AG10803 (cell line): Measurements from ENCODE around the gene YWHAQ.
"Not testable (repeated sequence)": the region's sequence is repeated elsewhere in the genome, so short reads cannot be mapped to it uniquely, and the experiment has no call there.

ENCODE experiments used
- DNase-seq: peaks from one replicate; pipeline ENCODE4 v3.0.0; 2010; ENCODE audit warnings: low read depth
- H3K4me3 ChIP-seq: 2 replicates; pipeline ENCODE4 v1.5.1; 2011; ENCODE audit warnings: mild to moderate bottlenecking, low read length, control low read depth
- TF ChIP-seq, protein P1 (sequence below): conservative IDR thresholded peaks from 2 replicates; pipeline ENCODE4 v1.5.1; 2011; ENCODE audit warnings: mild to moderate bottlenecking, low read length, control low read depth, inconsistent platforms

YWHAQ gene

DNA sequence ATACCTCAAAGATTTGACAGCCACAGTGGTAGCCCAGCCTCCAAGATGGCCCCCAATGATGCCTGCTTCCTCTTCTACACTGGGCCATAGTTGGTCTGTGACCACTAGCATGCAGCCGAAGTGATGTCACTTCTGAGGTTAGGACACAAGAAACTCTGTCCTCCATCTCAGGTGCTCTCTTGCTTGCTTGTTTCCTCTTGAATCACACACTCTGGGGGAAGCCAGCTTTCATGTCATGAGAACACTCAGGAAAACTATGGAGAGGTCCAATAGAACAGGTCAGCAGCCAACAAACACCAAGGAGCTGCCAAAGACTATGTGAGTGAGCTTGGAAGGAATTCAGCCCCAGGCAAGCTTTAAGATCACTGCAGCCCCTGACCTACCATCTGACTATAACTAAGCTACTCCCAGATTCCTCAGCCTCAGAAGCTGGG, 71.8 kb downstream of the YWHAQ start:
- DNase-seq: peak; percentile 90
- TF ChIP-seq, protein P1, sequence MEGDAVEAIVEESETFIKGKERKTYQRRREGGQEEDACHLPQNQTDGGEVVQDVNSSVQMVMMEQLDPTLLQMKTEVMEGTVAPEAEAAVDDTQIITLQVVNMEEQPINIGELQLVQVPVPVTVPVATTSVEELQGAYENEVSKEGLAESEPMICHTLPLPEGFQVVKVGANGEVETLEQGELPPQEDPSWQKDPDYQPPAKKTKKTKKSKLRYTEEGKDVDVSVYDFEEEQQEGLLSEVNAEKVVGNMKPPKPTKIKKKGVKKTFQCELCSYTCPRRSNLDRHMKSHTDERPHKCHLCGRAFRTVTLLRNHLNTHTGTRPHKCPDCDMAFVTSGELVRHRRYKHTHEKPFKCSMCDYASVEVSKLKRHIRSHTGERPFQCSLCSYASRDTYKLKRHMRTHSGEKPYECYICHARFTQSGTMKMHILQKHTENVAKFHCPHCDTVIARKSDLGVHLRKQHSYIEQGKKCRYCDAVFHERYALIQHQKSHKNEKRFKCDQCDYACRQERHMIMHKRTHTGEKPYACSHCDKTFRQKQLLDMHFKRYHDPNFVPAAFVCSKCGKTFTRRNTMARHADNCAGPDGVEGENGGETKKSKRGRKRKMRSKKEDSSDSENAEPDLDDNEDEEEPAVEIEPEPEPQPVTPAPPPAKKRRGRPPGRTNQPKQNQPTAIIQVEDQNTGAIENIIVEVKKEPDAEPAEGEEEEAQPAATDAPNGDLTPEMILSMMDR: no peak
- no peak overlapping the region for H3K4me3 ChIP-seq

DNA sequence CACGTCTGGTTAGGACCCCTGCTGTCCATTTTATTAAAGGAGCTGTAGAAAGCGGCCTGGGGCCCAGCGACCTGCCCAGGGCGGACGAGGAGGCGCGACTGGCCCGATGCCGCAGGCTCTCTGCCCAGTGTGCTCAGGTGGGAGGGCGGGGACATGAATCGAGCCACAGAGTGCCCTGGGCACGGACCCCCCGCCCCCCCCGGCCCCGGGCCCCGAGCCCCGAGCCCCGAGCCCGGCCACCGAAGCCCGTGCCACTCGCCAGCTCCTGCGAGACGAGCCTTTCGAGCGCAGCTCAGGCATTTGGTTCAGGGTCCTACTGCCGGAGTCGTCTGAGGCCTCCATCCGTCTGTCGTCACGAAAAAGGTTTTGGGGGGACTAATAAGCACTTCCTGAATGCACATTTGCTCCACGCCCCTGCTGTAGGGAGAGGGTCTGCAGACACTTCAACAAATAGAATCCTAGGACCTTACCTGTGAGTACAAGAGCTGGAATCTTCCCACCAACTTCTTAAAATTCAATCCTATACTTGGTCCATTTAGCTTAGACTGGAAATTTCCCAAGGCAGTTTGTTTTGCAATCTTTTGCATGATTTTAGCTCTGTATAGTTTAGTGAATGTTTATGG, 74.6 kb downstream of the YWHAQ start:
- no peak for DNase-seq
- TF ChIP-seq, protein P1: no peak
- H3K4me3 ChIP-seq: peak overlapping the region; percentile 77

DNA sequence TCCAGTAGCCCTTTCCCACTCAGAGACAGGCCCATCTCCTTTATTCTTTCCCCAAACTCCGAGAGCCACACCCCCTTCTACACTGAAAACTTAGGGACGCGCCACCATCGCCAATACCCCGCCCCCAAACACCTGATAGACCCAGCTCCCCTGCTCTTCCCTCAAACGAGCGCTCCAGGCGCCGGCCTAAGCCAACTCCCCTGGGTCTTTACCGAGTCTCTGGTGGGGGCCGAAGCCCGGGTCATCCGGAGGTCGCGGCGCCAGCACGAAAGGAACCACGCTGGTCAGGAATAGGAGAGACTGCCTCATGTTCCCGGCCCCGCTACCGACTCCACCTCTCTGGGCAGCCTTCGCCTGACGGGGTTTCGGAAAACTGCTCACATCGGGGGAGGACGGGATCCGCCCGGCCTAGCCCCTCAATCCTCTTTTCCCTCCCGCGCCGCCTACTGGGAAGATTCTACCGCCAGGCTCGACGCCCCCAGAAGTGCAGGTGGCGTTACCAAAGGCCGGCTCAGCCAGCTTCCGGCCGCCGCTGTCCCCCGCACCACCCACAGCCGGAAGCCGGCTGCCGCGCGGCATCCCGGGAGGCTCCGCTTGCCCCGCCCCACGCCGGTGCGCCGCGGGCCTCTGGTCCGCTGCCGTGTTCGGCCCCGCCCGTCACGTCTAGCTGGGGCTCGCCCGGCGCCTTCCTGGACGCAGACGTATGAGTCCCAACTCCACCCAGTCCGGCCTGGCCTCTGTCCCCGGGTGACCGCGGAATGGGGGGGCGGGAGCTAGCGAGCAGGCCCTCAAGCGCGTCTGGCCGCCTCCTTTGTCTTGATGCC, 75.3 kb downstream of the YWHAQ start, which contains the start of gene ADAM17:
ADAM17 (minus strand) TSS at position 534 of the 824 bp plus-strand sequence; CDS start at position 309, 225 bp downstream.
- H3K4me3 ChIP-seq: peak within 1 kb of the TSS; percentile 93
- peak; percentile 97 for DNase-seq
- TF ChIP-seq, protein P1: peak; percentile 47

DNA sequence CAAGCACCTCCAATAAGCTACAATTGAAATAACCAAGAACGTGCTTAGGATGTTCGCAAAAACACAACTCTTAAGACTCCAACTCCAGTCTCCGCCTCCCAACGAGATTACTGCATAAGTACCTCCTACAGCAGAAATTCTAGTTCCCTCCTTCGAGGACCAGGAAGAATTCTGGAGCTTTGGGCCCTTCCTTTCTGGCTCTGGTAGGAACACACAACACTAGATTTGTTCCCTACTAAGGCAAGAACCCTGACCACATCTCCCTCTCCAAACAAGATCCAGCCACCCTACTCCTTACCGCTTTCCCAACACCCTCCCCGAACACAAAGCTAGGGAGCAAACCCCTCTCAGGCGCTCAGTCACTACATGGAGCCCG, 75.9 kb downstream of the YWHAQ start:
- DNase-seq: peak; percentile 86
- TF ChIP-seq, protein P1: no peak
- H3K4me3 ChIP-seq: peak overlapping the region; percentile 93

DNA sequence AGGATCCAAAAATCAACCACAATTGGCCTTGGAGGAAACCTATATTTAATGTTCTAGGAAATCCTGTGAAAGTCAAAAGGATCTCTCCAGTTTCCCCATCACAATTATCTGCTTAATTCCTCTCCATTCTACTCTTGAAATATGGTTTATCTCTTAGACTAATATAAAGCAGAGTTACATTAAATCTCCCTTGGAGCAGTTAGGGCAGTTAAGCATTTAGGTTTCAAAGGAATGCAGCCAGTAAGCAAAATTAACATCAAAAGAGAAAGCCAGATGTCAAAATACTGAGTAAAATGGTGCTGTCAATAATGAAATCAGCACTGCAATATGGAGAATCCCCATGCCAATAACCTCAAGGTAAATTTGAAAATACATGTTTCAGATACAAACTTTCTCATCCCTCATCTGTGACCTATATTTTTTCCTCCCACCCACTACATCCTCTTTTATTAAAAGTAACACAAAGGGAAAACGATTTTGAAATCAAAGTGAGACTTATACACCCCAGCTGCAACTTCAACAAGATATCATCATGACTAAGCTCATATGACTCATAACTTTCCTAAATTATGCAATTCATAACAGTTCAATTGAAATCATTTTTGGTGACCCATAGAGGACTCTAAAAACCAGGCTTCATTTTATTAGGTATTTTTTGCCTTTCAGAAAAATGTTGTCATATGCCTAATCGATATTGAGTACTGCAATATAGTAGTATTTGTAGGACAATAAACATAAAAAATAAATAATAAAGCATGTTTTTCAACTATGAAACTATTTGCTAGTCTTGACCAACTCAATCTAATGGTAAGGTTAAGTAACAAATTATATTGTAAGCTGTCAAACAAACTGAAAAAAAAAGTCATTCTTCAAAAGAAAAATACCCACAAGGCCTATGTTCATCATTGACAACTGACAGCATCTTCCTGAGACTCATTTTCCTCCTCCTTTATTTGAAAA, 78.3 kb downstream of the YWHAQ start:
- H3K4me3 ChIP-seq: no peak overlapping the region; the same call in 1 of the 2 replicates
- peak; percentile 85 for DNase-seq

DNA sequence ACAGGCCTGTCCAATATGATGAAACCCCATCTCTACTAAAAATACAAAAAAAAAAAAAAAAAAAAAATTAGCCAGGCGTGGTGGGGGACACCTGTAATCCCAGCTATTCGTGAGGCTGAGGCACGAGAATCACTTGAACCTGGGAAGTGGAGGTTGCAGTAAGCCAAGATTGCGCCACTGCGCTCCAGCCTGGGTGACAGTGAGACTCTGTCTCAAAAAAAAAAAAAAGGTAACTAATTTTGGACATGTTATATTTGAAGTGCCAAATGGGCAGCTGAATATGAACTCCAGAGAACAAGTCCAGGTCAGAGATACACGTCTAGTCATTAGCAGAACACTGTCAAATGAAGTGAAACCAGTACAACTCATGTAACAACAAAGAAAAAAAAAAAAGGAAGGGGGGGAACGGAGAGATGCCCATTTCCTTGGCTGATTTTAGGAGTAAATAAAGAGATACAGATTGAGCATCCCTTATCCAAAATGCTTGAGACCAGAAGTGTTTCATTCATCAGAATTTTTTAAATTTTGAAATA, 79.9 kb downstream of the YWHAQ start:
- not testable (repeated sequence) for DNase-seq, H3K4me3 ChIP-seq

More for the DNA sequence above, 78.3 kb downstream of the YWHAQ start:
- TF ChIP-seq, protein P1: no peak

DNA sequence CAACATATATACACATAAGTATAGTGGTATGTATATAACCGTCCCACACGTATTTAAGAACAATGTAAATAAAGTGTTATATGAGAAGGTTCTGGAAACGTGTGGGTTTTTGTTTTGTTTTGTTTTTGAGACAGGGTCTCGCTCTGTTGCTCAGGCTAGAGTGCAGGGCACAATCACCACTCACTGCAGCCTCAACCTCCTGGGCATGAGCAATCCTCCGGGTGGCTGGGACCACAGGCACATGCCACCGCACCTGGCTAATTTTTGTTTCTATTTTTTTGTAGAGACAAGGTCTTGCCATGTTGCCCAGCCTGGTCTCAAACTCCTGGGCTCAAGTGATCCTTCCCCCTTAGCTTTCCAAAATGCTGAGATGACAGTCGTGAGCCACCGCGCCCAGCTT, 81.4 kb downstream of the YWHAQ start:
- TF ChIP-seq, protein P1: no peak
- no peak overlapping the region for H3K4me3 ChIP-seq
- no peak for DNase-seq
